Measurements from ENCODE around the gene ST6GAL2. TPM values are rescaled to one million over a fixed set of nuclear protein-coding genes. Genes with fewer than 3 reads are reported as not detected.

Gene ST6GAL2, protein sequence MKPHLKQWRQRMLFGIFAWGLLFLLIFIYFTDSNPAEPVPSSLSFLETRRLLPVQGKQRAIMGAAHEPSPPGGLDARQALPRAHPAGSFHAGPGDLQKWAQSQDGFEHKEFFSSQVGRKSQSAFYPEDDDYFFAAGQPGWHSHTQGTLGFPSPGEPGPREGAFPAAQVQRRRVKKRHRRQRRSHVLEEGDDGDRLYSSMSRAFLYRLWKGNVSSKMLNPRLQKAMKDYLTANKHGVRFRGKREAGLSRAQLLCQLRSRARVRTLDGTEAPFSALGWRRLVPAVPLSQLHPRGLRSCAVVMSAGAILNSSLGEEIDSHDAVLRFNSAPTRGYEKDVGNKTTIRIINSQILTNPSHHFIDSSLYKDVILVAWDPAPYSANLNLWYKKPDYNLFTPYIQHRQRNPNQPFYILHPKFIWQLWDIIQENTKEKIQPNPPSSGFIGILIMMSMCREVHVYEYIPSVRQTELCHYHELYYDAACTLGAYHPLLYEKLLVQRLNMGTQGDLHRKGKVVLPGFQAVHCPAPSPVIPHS
- total RNA-seq (not detected), polyA plus RNA-seq (not detected)

GRCh38 chr2:106885971-106886915 lies at the start of gene ST6GAL2:
Gene ST6GAL2, minus strand, starts transcription at chr2:106886167. Its CDS starts 42,190 bp downstream, at chr2:106843977.
- peaks cover 0 to 7% (median 2%) of the 10 kb centered on the region in 5 donors for H3K9me3 Mint-ChIP-seq
- CTCF ChIA-PET: no interaction called here

DNA sequence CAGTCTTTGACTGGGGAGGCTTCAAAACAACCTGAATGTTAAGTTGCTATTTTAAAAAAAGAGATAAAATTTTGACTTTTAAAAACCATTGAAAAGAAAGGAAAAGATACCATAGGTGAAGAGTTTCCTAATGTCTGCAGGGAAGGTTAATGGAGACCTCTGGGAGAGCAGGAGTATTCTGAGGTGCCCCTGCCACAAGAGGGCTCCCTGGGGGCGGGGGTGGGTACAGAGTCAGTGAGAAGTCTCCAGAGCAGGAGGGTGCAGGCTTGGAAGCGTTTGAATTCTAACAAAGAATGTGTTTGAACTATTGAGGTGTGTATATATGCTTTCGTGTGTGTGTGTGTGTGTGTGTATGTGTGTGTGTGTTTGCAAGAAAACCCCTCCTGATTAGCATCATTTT lies 46.7 kb upstream of the ST6GAL2 start:
- H3K4me3 Mint-ChIP-seq: no peak overlapping the region
- ChIA-PET POLR2A (no interaction called here), CTCF (no interaction called here)
- H3K27ac ChIP-seq (ENCODE audit: low read depth, low read length): no peak overlapping the region
- H3K4me1 Mint-ChIP-seq: no peaks in the 10 kb centered on the region
- no peaks in the 10 kb centered on the region for H3K9me3 ChIP-seq (ENCODE audit: low read length)
- peaks cover 0 to 2% of the 10 kb centered on the region in 2 donors for H3K27me3 Mint-ChIP-seq
- H3K36me3 Mint-ChIP-seq: no peaks in the 10 kb centered on the region
- no peaks in the 10 kb centered on the region for H3K36me3 ChIP-seq (ENCODE audit: insufficient read depth, low read length)
- H3K9me3 Mint-ChIP-seq: peaks cover 2 to 13% (median 6%) of the 10 kb centered on the region in 5 donors
- DNase-seq: no peak
- no peaks in the 10 kb centered on the region for H3K4me1 ChIP-seq (ENCODE audit: insufficient read depth, low read length)
- H3K4me3 ChIP-seq (ENCODE audit: low read length): no peak overlapping the region
- no peak overlapping the region for H3K27ac Mint-ChIP-seq
- no peaks in the 10 kb centered on the region for H3K27me3 ChIP-seq (ENCODE audit: insufficient read depth, low read length, poor library complexity, severe bottlenecking)

More at GRCh38 chr2:106885971-106886915, at the start of gene ST6GAL2:
- Histone ChIP-seq H3K4me1 (ENCODE audit: insufficient read depth, low read length) (no peaks in the 10 kb centered on the region), H3K4me3 (ENCODE audit: low read length) (no peak within 1 kb of the TSS), H3K27me3 (ENCODE audit: insufficient read depth, low read length, poor library complexity, severe bottlenecking) (no peaks in the 10 kb centered on the region), H3K9me3 (ENCODE audit: low read length) (no peaks in the 10 kb centered on the region), H3K27ac (ENCODE audit: low read depth, low read length) (no peak within 1 kb of the TSS), H3K36me3 (ENCODE audit: insufficient read depth, low read length) (no peaks in the 10 kb centered on the region)
- no peaks in the 10 kb centered on the region for H3K36me3 Mint-ChIP-seq
- peaks cover 0 to 4% (median 3%) of the 10 kb centered on the region in 3 donors for H3K4me1 Mint-ChIP-seq
- DNase-seq: no peak
- no peak within 1 kb of the TSS for H3K27ac Mint-ChIP-seq
- H3K4me3 Mint-ChIP-seq: peak within 1 kb of the TSS in 1 of 7 donors; percentile 48
- POLR2A ChIA-PET: no interaction called here
- H3K27me3 Mint-ChIP-seq: peaks cover 16 to 23% of the 10 kb centered on the region in 2 donors

DNA sequence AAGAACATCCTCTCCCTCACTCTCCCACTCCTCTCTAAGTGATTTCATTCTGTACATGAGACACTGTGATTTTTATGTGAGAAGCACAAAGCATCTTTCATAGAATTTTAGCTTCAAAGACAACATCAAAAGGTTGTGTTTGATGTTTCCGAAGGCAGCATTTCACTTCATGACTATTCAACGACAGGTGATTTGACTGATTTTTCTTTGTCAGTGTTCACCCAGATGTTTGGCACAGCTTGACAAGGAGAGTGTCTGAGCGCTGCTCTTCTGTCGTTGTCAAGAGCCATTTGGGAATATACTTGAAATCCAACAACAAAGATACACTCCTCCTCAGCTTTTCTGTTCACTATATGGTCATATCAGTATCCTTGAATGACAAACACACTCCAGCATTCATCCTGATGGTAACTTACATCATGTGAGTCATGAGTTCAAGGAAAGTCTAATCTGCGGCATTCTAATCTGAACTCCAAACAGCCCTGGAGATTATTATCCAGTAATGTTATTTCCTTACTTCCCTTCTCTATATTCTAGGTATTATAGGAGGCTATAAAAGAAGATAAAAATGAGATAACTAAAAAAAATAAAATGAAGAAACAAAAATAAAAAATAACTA lies 45.9 kb upstream of the ST6GAL2 start:
- Mint-ChIP-seq H3K9me3 (peaks cover 2 to 20% (median 9%) of the 10 kb centered on the region in 5 donors), H3K4me3 (no peak overlapping the region), H3K36me3 (no peaks in the 10 kb centered on the region), H3K27ac (no peak overlapping the region), H3K27me3 (no peaks in the 10 kb centered on the region), H3K4me1 (no peaks in the 10 kb centered on the region)
- ChIA-PET CTCF (no interaction called here), POLR2A (no interaction called here)
- Histone ChIP-seq H3K27ac (ENCODE audit: low read depth, low read length) (no peak overlapping the region), H3K27me3 (ENCODE audit: insufficient read depth, low read length, poor library complexity, severe bottlenecking) (no peaks in the 10 kb centered on the region), H3K9me3 (ENCODE audit: low read length) (no peaks in the 10 kb centered on the region), H3K4me1 (ENCODE audit: insufficient read depth, low read length) (no peaks in the 10 kb centered on the region), H3K36me3 (ENCODE audit: insufficient read depth, low read length) (no peaks in the 10 kb centered on the region), H3K4me3 (ENCODE audit: low read length) (no peak overlapping the region)
- DNase-seq: no peak

DNA sequence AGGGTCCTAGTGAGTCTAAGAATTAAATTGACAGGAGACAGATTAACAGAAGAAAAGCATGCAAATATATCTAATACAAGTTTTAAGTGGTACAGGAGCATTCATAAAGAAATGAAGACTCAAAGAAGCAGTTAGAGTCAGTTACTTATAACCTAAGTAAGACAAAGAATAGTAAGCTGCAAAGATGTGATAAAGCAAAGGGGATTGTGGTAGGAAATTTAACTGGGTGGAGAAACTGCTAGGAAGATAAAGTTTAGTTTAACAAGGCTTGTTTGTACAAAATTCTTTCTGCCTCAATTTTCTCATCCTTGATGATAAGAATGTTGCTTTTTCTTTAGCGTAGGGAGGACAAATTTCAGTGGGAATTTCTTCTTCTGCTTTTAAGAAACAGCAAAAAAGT lies 35.5 kb upstream of the ST6GAL2 start:
- H3K9me3 Mint-ChIP-seq: peaks cover 2 to 18% (median 3%) of the 10 kb centered on the region in 5 donors
- Histone ChIP-seq H3K9me3 (ENCODE audit: low read length) (no peaks in the 10 kb centered on the region), H3K27me3 (ENCODE audit: insufficient read depth, low read length, poor library complexity, severe bottlenecking) (no peaks in the 10 kb centered on the region), H3K36me3 (ENCODE audit: insufficient read depth, low read length) (no peaks in the 10 kb centered on the region), H3K4me1 (ENCODE audit: insufficient read depth, low read length) (no peaks in the 10 kb centered on the region), H3K27ac (ENCODE audit: low read depth, low read length) (no peak overlapping the region), H3K4me3 (ENCODE audit: low read length) (no peak overlapping the region)
- H3K4me3 Mint-ChIP-seq: no peak overlapping the region
- no peaks in the 10 kb centered on the region for H3K36me3 Mint-ChIP-seq
- H3K27ac Mint-ChIP-seq: no peak overlapping the region
- H3K27me3 Mint-ChIP-seq: no peaks in the 10 kb centered on the region
- H3K4me1 Mint-ChIP-seq: no peaks in the 10 kb centered on the region
- CTCF ChIA-PET: no interaction called here
- DNase-seq: no peak
- POLR2A ChIA-PET: no interaction called here

- Mint-ChIP-seq H3K9me3 (peaks cover 0 to 5% (median 0%) of the 10 kb centered on the region in 5 donors), H3K4me1 (no peaks in the 10 kb centered on the region), H3K4me3 (no peak overlapping the region), H3K27ac (no peak overlapping the region), H3K27me3 (no peaks in the 10 kb centered on the region), H3K36me3 (no peaks in the 10 kb centered on the region)
- H3K4me3 ChIP-seq (ENCODE audit: low read length): no peak overlapping the region
- no peaks in the 10 kb centered on the region for H3K9me3 ChIP-seq (ENCODE audit: low read length)
- POLR2A ChIA-PET: no interaction called here
- CTCF ChIA-PET: no interaction called here
- H3K27ac ChIP-seq (ENCODE audit: low read depth, low read length): no peak overlapping the region
- no peaks in the 10 kb centered on the region for H3K27me3 ChIP-seq (ENCODE audit: insufficient read depth, low read length, poor library complexity, severe bottlenecking)
- H3K4me1 ChIP-seq (ENCODE audit: insufficient read depth, low read length): no peaks in the 10 kb centered on the region
- no peak for DNase-seq
- no peaks in the 10 kb centered on the region for H3K36me3 ChIP-seq (ENCODE audit: insufficient read depth, low read length)
These were observed 33.0 kb upstream of the ST6GAL2 start for GRCh38 chr2:106919012-106919411.

- Histone ChIP-seq H3K9me3 (ENCODE audit: low read length) (no peaks in the 10 kb centered on the region), H3K36me3 (ENCODE audit: insufficient read depth, low read length) (no peaks in the 10 kb centered on the region), H3K27ac (ENCODE audit: low read depth, low read length) (no peak overlapping the region), H3K27me3 (ENCODE audit: insufficient read depth, low read length, poor library complexity, severe bottlenecking) (no peaks in the 10 kb centered on the region), H3K4me1 (ENCODE audit: insufficient read depth, low read length) (no peaks in the 10 kb centered on the region), H3K4me3 (ENCODE audit: low read length) (no peak overlapping the region)
- DNase-seq: no peak
- H3K36me3 Mint-ChIP-seq: no peaks in the 10 kb centered on the region
- CTCF ChIA-PET: no interaction called here
- H3K27ac Mint-ChIP-seq: no peak overlapping the region
- no peak overlapping the region for H3K4me3 Mint-ChIP-seq
- POLR2A ChIA-PET: no interaction called here
- peaks cover 4 to 12% (median 6%) of the 10 kb centered on the region in 5 donors for H3K9me3 Mint-ChIP-seq
- no peaks in the 10 kb centered on the region for H3K4me1 Mint-ChIP-seq
- H3K27me3 Mint-ChIP-seq: no peaks in the 10 kb centered on the region
These were observed 18.3 kb upstream of the ST6GAL2 start for GRCh38 chr2:106904242-106904641.

GRCh38 chr2:106899786-106900530 lies 14.0 kb upstream of the ST6GAL2 start:
- DNase-seq: no peak
- Mint-ChIP-seq H3K36me3 (no peaks in the 10 kb centered on the region), H3K9me3 (peaks cover 0 to 10% (median 5%) of the 10 kb centered on the region in 5 donors), H3K27me3 (peaks cover 0 to 2% of the 10 kb centered on the region in 2 donors), H3K4me3 (no peak overlapping the region), H3K4me1 (no peaks in the 10 kb centered on the region), H3K27ac (no peak overlapping the region)
- H3K9me3 ChIP-seq (ENCODE audit: low read length): no peaks in the 10 kb centered on the region
- H3K27ac ChIP-seq (ENCODE audit: low read depth, low read length): no peak overlapping the region
- H3K4me1 ChIP-seq (ENCODE audit: insufficient read depth, low read length): no peaks in the 10 kb centered on the region
- no peak overlapping the region for H3K4me3 ChIP-seq (ENCODE audit: low read length)
- no peaks in the 10 kb centered on the region for H3K36me3 ChIP-seq (ENCODE audit: insufficient read depth, low read length)
- no peaks in the 10 kb centered on the region for H3K27me3 ChIP-seq (ENCODE audit: insufficient read depth, low read length, poor library complexity, severe bottlenecking)
- POLR2A ChIA-PET: no interaction called here
- CTCF ChIA-PET: no interaction called here
